Measurements from ENCODE around the gene HNRNPA2B1.
"Not testable (repeated sequence)": the region's sequence is repeated elsewhere in the genome, so short reads cannot be mapped to it uniquely, and the experiment has no call there.

Gene HNRNPA2B1

GRCh38 chr7:26153241-26153822 is 47.2 kb downstream of the HNRNPA2B1 start:
- no peak for TF ChIP-seq CTCF (conservative IDR thresholded peaks at IDR 0.05; ENCODE audit: low read depth, low read length)
- no peak for DNase-seq (ENCODE audit: low read depth)
- peak overlapping the region; percentile 73 for H3K4me3 ChIP-seq (ENCODE audit: low read depth, low read length)

- not testable (repeated sequence) for DNase-seq (ENCODE audit: low read depth)
These were observed 47.7 kb downstream of the HNRNPA2B1 start for GRCh38 chr7:26152782-26153240.

GRCh38 chr7:26151953-26152781 is 48.4 kb downstream of the HNRNPA2B1 start, which contains the start of gene NFE2L3:
Gene NFE2L3 (plus strand): TSS chr7:26152198. CDS start chr7:26152499, 301 bp downstream.
- DNase-seq (ENCODE audit: low read depth): peak; percentile 77
- H3K4me3 ChIP-seq (ENCODE audit: low read depth, low read length): peak within 1 kb of the TSS; percentile 73
- TF ChIP-seq CTCF (conservative IDR thresholded peaks at IDR 0.05; ENCODE audit: low read depth, low read length): no peak

More at GRCh38 chr7:26152782-26153240, 47.7 kb downstream of the HNRNPA2B1 start:
- peak overlapping the region; percentile 73 for H3K4me3 ChIP-seq (ENCODE audit: low read depth, low read length)

GRCh38 chr7:26151650-26151952 is 48.9 kb downstream of the HNRNPA2B1 start:
- DNase-seq (ENCODE audit: low read depth): no peak
- TF ChIP-seq CTCF (conservative IDR thresholded peaks at IDR 0.05; ENCODE audit: low read depth, low read length): no peak
- H3K4me3 ChIP-seq (ENCODE audit: low read depth, low read length): peak overlapping the region; percentile 73

- H3K4me3 ChIP-seq (ENCODE audit: low read depth, low read length): no peak overlapping the region
- DNase-seq (ENCODE audit: low read depth): no peak
- no peak for TF ChIP-seq CTCF (conservative IDR thresholded peaks at IDR 0.05; ENCODE audit: low read depth, low read length)
These were observed 49.5 kb downstream of the HNRNPA2B1 start for GRCh38 chr7:26151096-26151495.

GRCh38 chr7:26149391-26149977 is 51.1 kb downstream of the HNRNPA2B1 start:
- H3K4me3 ChIP-seq (ENCODE audit: low read depth, low read length): no peak overlapping the region
- TF ChIP-seq CTCF (conservative IDR thresholded peaks at IDR 0.05; ENCODE audit: low read depth, low read length): no peak
- no peak for DNase-seq (ENCODE audit: low read depth)

GRCh38 chr7:26148307-26148700 is 52.2 kb downstream of the HNRNPA2B1 start:
- H3K4me3 ChIP-seq (ENCODE audit: low read depth, low read length); DNase-seq (ENCODE audit: low read depth): not testable (repeated sequence)

- DNase-seq (ENCODE audit: low read depth); H3K4me3 ChIP-seq (ENCODE audit: low read depth, low read length): not testable (repeated sequence)
These were observed 52.8 kb downstream of the HNRNPA2B1 start for GRCh38 chr7:26147646-26148306.
